Measurements from ENCODE around the gene ECSCR.

DNA sequence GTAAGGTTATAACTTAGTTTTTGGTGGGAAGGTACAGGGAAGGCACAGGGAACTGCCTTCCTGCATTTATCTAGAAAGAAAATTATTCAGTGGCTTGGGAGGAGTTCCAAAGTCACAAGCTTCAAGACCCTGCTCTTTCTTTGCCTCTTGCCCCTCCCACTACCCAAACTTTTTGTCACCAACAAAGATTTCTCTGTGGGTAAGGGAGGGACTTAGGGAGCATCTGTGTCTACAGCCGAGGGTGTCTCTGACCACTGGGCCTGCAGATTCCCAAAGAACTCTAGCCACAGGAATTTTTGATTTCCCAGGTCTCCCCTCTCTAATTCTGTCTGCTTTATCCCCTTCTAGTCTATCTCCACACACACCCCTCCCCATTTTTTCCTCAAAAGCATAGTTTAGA, 2.1 kb downstream of the ECSCR start:
- no peak for TF ChIP-seq EZH2phosphoT487 (IDR thresholded peaks at IDR 0.05)
- TF ChIP-seq EZH2 (IDR thresholded peaks at IDR 0.05): no peak
- TF ChIP-seq, protein P1, sequence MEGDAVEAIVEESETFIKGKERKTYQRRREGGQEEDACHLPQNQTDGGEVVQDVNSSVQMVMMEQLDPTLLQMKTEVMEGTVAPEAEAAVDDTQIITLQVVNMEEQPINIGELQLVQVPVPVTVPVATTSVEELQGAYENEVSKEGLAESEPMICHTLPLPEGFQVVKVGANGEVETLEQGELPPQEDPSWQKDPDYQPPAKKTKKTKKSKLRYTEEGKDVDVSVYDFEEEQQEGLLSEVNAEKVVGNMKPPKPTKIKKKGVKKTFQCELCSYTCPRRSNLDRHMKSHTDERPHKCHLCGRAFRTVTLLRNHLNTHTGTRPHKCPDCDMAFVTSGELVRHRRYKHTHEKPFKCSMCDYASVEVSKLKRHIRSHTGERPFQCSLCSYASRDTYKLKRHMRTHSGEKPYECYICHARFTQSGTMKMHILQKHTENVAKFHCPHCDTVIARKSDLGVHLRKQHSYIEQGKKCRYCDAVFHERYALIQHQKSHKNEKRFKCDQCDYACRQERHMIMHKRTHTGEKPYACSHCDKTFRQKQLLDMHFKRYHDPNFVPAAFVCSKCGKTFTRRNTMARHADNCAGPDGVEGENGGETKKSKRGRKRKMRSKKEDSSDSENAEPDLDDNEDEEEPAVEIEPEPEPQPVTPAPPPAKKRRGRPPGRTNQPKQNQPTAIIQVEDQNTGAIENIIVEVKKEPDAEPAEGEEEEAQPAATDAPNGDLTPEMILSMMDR (IDR thresholded peaks at IDR 0.05): no peak

Data from neural progenitor cell (in vitro differentiated cells).